Mesenchymal stem cell (in vitro differentiated cells and primary cell): ENCODE results near the gene PCDH15.

ENCODE experiments used
- DNase-seq: peaks from one replicate; pipeline ENCODE4 v3.0.0-alpha.2; 2013
- H2AFZ ChIP-seq: one replicate; pipeline ENCODE4 v1.6.1; 2013; ENCODE audit warnings: low read depth, mild to moderate bottlenecking, control low read depth, inconsistent platforms, low read length, moderate library complexity
- H2AK5ac ChIP-seq: 2 replicates; pipeline ENCODE4 v1.6.1; 2013; ENCODE audit warnings: low read length, moderate library complexity, mild to moderate bottlenecking, inconsistent platforms; ENCODE audit not compliant: severe bottlenecking
- H2BK120ac ChIP-seq: one replicate; pipeline ENCODE4 v1.6.1; 2013; ENCODE audit warnings: low read depth, mild to moderate bottlenecking, inconsistent platforms, low read length, moderate library complexity
- H2BK12ac ChIP-seq, 2 experiments: one replicate each; pipeline ENCODE4 v1.6.1; 2013; ENCODE audit warnings: inconsistent platforms in 2 of 2, low read length in 2 of 2, mild to moderate bottlenecking in 2 of 2, moderate library complexity in 2 of 2, control low read depth in 1 of 2
- H2BK15ac ChIP-seq: one replicate; pipeline ENCODE4 v1.6.1; 2013; ENCODE audit warnings: mild to moderate bottlenecking, low read depth, inconsistent platforms; ENCODE audit not compliant: poor library complexity, severe bottlenecking
- H2BK5ac ChIP-seq: 2 replicates; pipeline ENCODE4 v1.6.1; 2013; ENCODE audit warnings: low read depth, mild to moderate bottlenecking, low read length, control low read depth, inconsistent platforms; ENCODE audit not compliant: poor library complexity, severe bottlenecking
- H3K14ac ChIP-seq, 2 experiments: one replicate each; pipeline ENCODE4 v1.6.1; 2013; ENCODE audit warnings: inconsistent platforms in 2 of 2, low read length in 2 of 2, control low read depth in 1 of 2, mild to moderate bottlenecking in 1 of 2, moderate library complexity in 1 of 2
- H3K18ac ChIP-seq, 2 experiments: one replicate each; pipeline ENCODE4 v1.6.1; 2013; ENCODE audit warnings: inconsistent platforms in 2 of 2, low read length in 2 of 2, control low read depth in 1 of 2, low read depth in 1 of 2, mild to moderate bottlenecking in 1 of 2
- H3K23ac ChIP-seq, 2 experiments: one replicate each; pipeline ENCODE4 v1.6.1; 2013; ENCODE audit warnings: inconsistent platforms in 2 of 2, low read length in 2 of 2, mild to moderate bottlenecking in 2 of 2, moderate library complexity in 2 of 2, control low read depth in 1 of 2
- H3K27ac ChIP-seq: 2 replicates; pipeline ENCODE4 v1.5.1; 2013; ENCODE audit warnings: mild to moderate bottlenecking, moderate library complexity, low read length, control low read depth, inconsistent platforms; ENCODE audit not compliant: poor library complexity, severe bottlenecking
- H3K27me3 ChIP-seq, 2 experiments: 2 replicates each; pipeline versions ENCODE4 v1.6.1 to v1.7.0; 2013; ENCODE audit warnings: low read length in 2 of 2, mild to moderate bottlenecking in 2 of 2, moderate library complexity in 2 of 2, control low read depth in 1 of 2, inconsistent platforms in 1 of 2; ENCODE audit not compliant: control insufficient read depth in 1 of 2, insufficient read depth in 1 of 2
- H3K36me3 ChIP-seq, 2 experiments: 2 replicates each; pipeline versions ENCODE4 v1.6.1 to v1.7.0; 2013; ENCODE audit warnings: low read length in 2 of 2, control low read depth in 1 of 2, inconsistent platforms in 1 of 2, low read depth in 1 of 2, mild to moderate bottlenecking in 1 of 2; ENCODE audit not compliant: insufficient read depth in 2 of 2, control insufficient read depth in 1 of 2
- H3K4ac ChIP-seq, 2 experiments: one replicate each; pipeline ENCODE4 v1.6.1; 2013; ENCODE audit warnings: inconsistent platforms in 2 of 2, low read length in 2 of 2, mild to moderate bottlenecking in 2 of 2, moderate library complexity in 2 of 2, control low read depth in 1 of 2, low read depth in 1 of 2
- H3K4me1 ChIP-seq: 2 replicates; pipeline ENCODE4 v1.6.1; 2013; ENCODE audit warnings: low read depth, low read length, control low read depth; ENCODE audit not compliant: control insufficient read depth, insufficient read depth
- H3K4me2 ChIP-seq: 2 replicates; pipeline ENCODE4 v1.6.1; 2013; ENCODE audit warnings: low read length, mild to moderate bottlenecking, inconsistent platforms; ENCODE audit not compliant: poor library complexity, severe bottlenecking
- H3K4me3 ChIP-seq, 2 experiments: 2 replicates each; pipeline versions ENCODE4 v1.5.1 to v1.7.0; 2013; ENCODE audit warnings: low read length in 2 of 2, mild to moderate bottlenecking in 2 of 2, control low read depth in 1 of 2, low read depth in 1 of 2; ENCODE audit not compliant: insufficient read depth in 1 of 2
- H3K79me1 ChIP-seq: replicated peaks from 2 replicates; pipeline ENCODE4 v1.6.1; 2013; ENCODE audit warnings: mild to moderate bottlenecking, control low read depth, low read length, inconsistent platforms; ENCODE audit not compliant: poor library complexity, severe bottlenecking
- H3K9ac ChIP-seq: 2 replicates; pipeline ENCODE4 v1.7.0; 2013; ENCODE audit warnings: mild to moderate bottlenecking, low read length, moderate library complexity
- H3K9me3 ChIP-seq: 2 replicates; pipeline ENCODE4 v1.7.0; 2013; ENCODE audit warnings: mild to moderate bottlenecking, low read length; ENCODE audit not compliant: control insufficient read depth
- H4K8ac ChIP-seq: one replicate; pipeline ENCODE4 v1.6.1; 2013; ENCODE audit warnings: inconsistent platforms, mild to moderate bottlenecking, low read length, moderate library complexity
- H4K91ac ChIP-seq: one replicate; pipeline ENCODE4 v1.6.1; 2013; ENCODE audit warnings: mild to moderate bottlenecking, low read length, inconsistent platforms
- WGBS: methylation state at CpG from one replicate; pipeline ENCODE4 v1.1.7; 2013; ENCODE audit warnings: mixed read lengths; 5-methylcytosine and 5-hydroxymethylcytosine counted together

The PCDH15 gene

GRCh38 chr10:54060572-54060971 is 740.5 kb downstream of the PCDH15 start:
- 88% methylated on average over 5 of the region's 5 CpGs for WGBS
- no peak overlapping the region for H3K18ac ChIP-seq
- H4K8ac ChIP-seq: no peak overlapping the region
- no peak overlapping the region for H2BK12ac ChIP-seq
- no peak overlapping the region for H3K4ac ChIP-seq
- no peak overlapping the region for H2AK5ac ChIP-seq
- H3K23ac ChIP-seq: no peak overlapping the region
- no peak overlapping the region for H2BK5ac ChIP-seq
- no peak overlapping the region for H2BK15ac ChIP-seq
- H3K9ac ChIP-seq: no peak overlapping the region
- H3K27me3 ChIP-seq: no peaks in the 10 kb centered on the region
- H3K9me3 ChIP-seq: no peaks in the 10 kb centered on the region
- no peak overlapping the region for H4K91ac ChIP-seq
- H3K4me1 ChIP-seq: no peaks in the 10 kb centered on the region
- no peak overlapping the region for H3K4me2 ChIP-seq
- H3K79me1 ChIP-seq: no peaks in the 10 kb centered on the region
- H3K36me3 ChIP-seq: peaks cover 0 to 2% of the 10 kb centered on the region in 2 experiments
- no peak overlapping the region for H2BK120ac ChIP-seq
- H3K14ac ChIP-seq: no peak overlapping the region
- DNase-seq: no peak
- no peak overlapping the region for H3K4me3 ChIP-seq
- H3K27ac ChIP-seq: no peak overlapping the region
- H2AFZ ChIP-seq: no peak overlapping the region

- no peak overlapping the region for H3K4ac ChIP-seq
- H3K4me3 ChIP-seq: no peak overlapping the region
- no peak overlapping the region for H3K14ac ChIP-seq
- 71% methylated on average over 2 of the region's 2 CpGs for WGBS
- DNase-seq: no peak
- H2AK5ac ChIP-seq: no peak overlapping the region
- H3K36me3 ChIP-seq: no peaks in the 10 kb centered on the region
- H2AFZ ChIP-seq: no peak overlapping the region
- H3K18ac ChIP-seq: no peak overlapping the region
- H4K91ac ChIP-seq: no peak overlapping the region
- H3K79me1 ChIP-seq: no peaks in the 10 kb centered on the region
- H4K8ac ChIP-seq: no peak overlapping the region
- H2BK120ac ChIP-seq: no peak overlapping the region
- H2BK12ac ChIP-seq: no peak overlapping the region
- H3K27ac ChIP-seq: no peak overlapping the region
- H3K4me2 ChIP-seq: no peak overlapping the region
- H3K9ac ChIP-seq: no peak overlapping the region
- no peaks in the 10 kb centered on the region for H3K4me1 ChIP-seq
- no peak overlapping the region for H2BK5ac ChIP-seq
- no peak overlapping the region for H2BK15ac ChIP-seq
- no peaks in the 10 kb centered on the region for H3K27me3 ChIP-seq
- no peaks in the 10 kb centered on the region for H3K9me3 ChIP-seq
- H3K23ac ChIP-seq: no peak overlapping the region
Observed at GRCh38 chr10:54057357-54057756, 743.7 kb downstream of the PCDH15 start.

- H2AFZ ChIP-seq: no peak overlapping the region
- no peak overlapping the region for H2BK15ac ChIP-seq
- no peak overlapping the region for H3K18ac ChIP-seq
- no peak overlapping the region for H4K91ac ChIP-seq
- H3K36me3 ChIP-seq: no peaks in the 10 kb centered on the region
- DNase-seq: no peak
- H2BK12ac ChIP-seq: no peak overlapping the region
- WGBS: 100% methylated on average over 1 of the region's 5 CpGs
- no peak overlapping the region for H2BK120ac ChIP-seq
- H3K27me3 ChIP-seq: no peaks in the 10 kb centered on the region
- H3K4ac ChIP-seq: no peak overlapping the region
- H3K79me1 ChIP-seq: no peaks in the 10 kb centered on the region
- no peak overlapping the region for H3K23ac ChIP-seq
- H3K4me2 ChIP-seq: no peak overlapping the region
- no peak overlapping the region for H3K27ac ChIP-seq
- no peak overlapping the region for H2AK5ac ChIP-seq
- no peak overlapping the region for H2BK5ac ChIP-seq
- H3K14ac ChIP-seq: no peak overlapping the region
- no peak overlapping the region for H3K9ac ChIP-seq
- H3K9me3 ChIP-seq: no peaks in the 10 kb centered on the region
- no peak overlapping the region for H4K8ac ChIP-seq
- no peak overlapping the region for H3K4me3 ChIP-seq
- no peaks in the 10 kb centered on the region for H3K4me1 ChIP-seq
Observed at GRCh38 chr10:54026340-54026739, 774.7 kb downstream of the PCDH15 start.

- Histone ChIP-seq H4K91ac (no peak overlapping the region), H3K9me3 (no peaks in the 10 kb centered on the region), H3K4me1 (no peaks in the 10 kb centered on the region), H3K36me3 (no peaks in the 10 kb centered on the region), H4K8ac (no peak overlapping the region), H2BK5ac (no peak overlapping the region), H3K27me3 (no peaks in the 10 kb centered on the region), H2BK12ac (no peak overlapping the region), H2AK5ac (no peak overlapping the region), H3K27ac (no peak overlapping the region), H3K23ac (no peak overlapping the region), H3K4me3 (no peak overlapping the region), H3K9ac (no peak overlapping the region), H3K4me2 (no peak overlapping the region), H3K14ac (no peak overlapping the region), H2BK15ac (no peak overlapping the region), H2AFZ (no peak overlapping the region), H3K4ac (no peak overlapping the region), H3K18ac (no peak overlapping the region), H2BK120ac (no peak overlapping the region), H3K79me1 (no peaks in the 10 kb centered on the region)
- WGBS: 92% methylated on average over 1 of the region's 1 CpG
- DNase-seq: no peak
Observed at GRCh38 chr10:54011117-54011516, 789.9 kb downstream of the PCDH15 start.
